ENCODE results near the gene PTK7.

Gene PTK7

GRCh38 chr6:43196337-43196736, 120.2 kb downstream of the PTK7 start:
- Histone ChIP-seq H2AFZ (ENCODE audit: low read depth, low read length) (no peak overlapping the region), H3K36me3 (ENCODE audit: insufficient read depth, low read length) (peaks cover 34% of the 10 kb centered on the region), H3K4me1 (ENCODE audit: insufficient read depth, low read length) (no peaks in the 10 kb centered on the region), H3K27me3 (ENCODE audit: insufficient read depth, low read length) (no peaks in the 10 kb centered on the region), H3K4me3 (ENCODE audit: low read length) (no peak overlapping the region), H3K9me3 (ENCODE audit: low read length) (no peaks in the 10 kb centered on the region)

GRCh38 chr6:43199912-43200311, 123.8 kb downstream of the PTK7 start:
- Histone ChIP-seq H3K9me3 (ENCODE audit: low read length) (no peaks in the 10 kb centered on the region), H3K4me1 (ENCODE audit: insufficient read depth, low read length) (no peaks in the 10 kb centered on the region), H2AFZ (ENCODE audit: low read depth, low read length) (no peak overlapping the region), H3K4me3 (ENCODE audit: low read length) (no peak overlapping the region), H3K36me3 (ENCODE audit: insufficient read depth, low read length) (peaks cover 30% of the 10 kb centered on the region), H3K27me3 (ENCODE audit: insufficient read depth, low read length) (no peaks in the 10 kb centered on the region)

- H3K9me3 ChIP-seq (ENCODE audit: low read length), result no peaks in the 10 kb centered on the region
- H3K27me3 ChIP-seq (ENCODE audit: insufficient read depth, low read length), result no peaks in the 10 kb centered on the region
- H3K36me3 ChIP-seq (ENCODE audit: insufficient read depth, low read length), result peaks cover 30% of the 10 kb centered on the region
- H3K4me3 ChIP-seq (ENCODE audit: low read length), result no peak overlapping the region
- no peak overlapping the region for H2AFZ ChIP-seq (ENCODE audit: low read depth, low read length)
- no peaks in the 10 kb centered on the region for H3K4me1 ChIP-seq (ENCODE audit: insufficient read depth, low read length)
Measured at GRCh38 chr6:43200541-43200940, 124.4 kb downstream of the PTK7 start.

DNA sequence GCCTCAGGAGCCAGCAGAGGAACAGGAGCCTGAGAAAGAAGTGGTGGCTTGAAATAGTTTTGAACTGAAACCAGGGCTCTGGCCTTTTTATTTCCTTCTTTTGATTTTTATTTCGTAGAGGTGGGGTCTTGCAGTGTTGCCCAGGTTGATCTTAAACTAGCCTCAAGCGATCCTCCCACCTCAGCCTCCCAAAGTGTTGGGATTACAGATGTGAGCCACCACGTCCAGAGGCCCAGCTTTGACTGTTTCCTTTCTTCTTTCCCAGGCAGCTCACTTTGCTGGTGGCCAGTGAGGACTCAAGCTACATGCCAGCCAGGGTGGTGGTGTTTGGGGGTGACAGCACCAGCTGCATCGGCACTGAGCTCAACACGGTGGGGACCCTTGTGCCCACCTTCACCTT, 126.3 kb downstream of the PTK7 start:
- Histone ChIP-seq H2AFZ (ENCODE audit: low read depth, low read length) (no peak overlapping the region), H3K4me1 (ENCODE audit: insufficient read depth, low read length) (no peaks in the 10 kb centered on the region)

GRCh38 chr6:43203029-43203717, 127.1 kb downstream of the PTK7 start:
- no peak overlapping the region for H2AFZ ChIP-seq (ENCODE audit: low read depth, low read length)
- peaks cover 24% of the 10 kb centered on the region for H3K36me3 ChIP-seq (ENCODE audit: insufficient read depth, low read length)
- H3K27me3 ChIP-seq (ENCODE audit: insufficient read depth, low read length), result no peaks in the 10 kb centered on the region
- no peak overlapping the region for H3K4me3 ChIP-seq (ENCODE audit: low read length)
- H3K9me3 ChIP-seq (ENCODE audit: low read length), result no peaks in the 10 kb centered on the region
- H3K4me1 ChIP-seq (ENCODE audit: insufficient read depth, low read length), result no peaks in the 10 kb centered on the region

More for the DNA sequence above, 126.3 kb downstream of the PTK7 start:
- Histone ChIP-seq H3K36me3 (ENCODE audit: insufficient read depth, low read length) (peaks cover 24% of the 10 kb centered on the region), H3K4me3 (ENCODE audit: low read length) (no peak overlapping the region), H3K9me3 (ENCODE audit: low read length) (no peaks in the 10 kb centered on the region), H3K27me3 (ENCODE audit: insufficient read depth, low read length) (no peaks in the 10 kb centered on the region)

GRCh38 chr6:43203718-43204095, 127.6 kb downstream of the PTK7 start:
- Histone ChIP-seq H3K27me3 (ENCODE audit: insufficient read depth, low read length) (no peaks in the 10 kb centered on the region), H3K4me1 (ENCODE audit: insufficient read depth, low read length) (no peaks in the 10 kb centered on the region), H2AFZ (ENCODE audit: low read depth, low read length) (no peak overlapping the region), H3K4me3 (ENCODE audit: low read length) (no peak overlapping the region), H3K9me3 (ENCODE audit: low read length) (no peaks in the 10 kb centered on the region), H3K36me3 (ENCODE audit: insufficient read depth, low read length) (peaks cover 20% of the 10 kb centered on the region)

DNA sequence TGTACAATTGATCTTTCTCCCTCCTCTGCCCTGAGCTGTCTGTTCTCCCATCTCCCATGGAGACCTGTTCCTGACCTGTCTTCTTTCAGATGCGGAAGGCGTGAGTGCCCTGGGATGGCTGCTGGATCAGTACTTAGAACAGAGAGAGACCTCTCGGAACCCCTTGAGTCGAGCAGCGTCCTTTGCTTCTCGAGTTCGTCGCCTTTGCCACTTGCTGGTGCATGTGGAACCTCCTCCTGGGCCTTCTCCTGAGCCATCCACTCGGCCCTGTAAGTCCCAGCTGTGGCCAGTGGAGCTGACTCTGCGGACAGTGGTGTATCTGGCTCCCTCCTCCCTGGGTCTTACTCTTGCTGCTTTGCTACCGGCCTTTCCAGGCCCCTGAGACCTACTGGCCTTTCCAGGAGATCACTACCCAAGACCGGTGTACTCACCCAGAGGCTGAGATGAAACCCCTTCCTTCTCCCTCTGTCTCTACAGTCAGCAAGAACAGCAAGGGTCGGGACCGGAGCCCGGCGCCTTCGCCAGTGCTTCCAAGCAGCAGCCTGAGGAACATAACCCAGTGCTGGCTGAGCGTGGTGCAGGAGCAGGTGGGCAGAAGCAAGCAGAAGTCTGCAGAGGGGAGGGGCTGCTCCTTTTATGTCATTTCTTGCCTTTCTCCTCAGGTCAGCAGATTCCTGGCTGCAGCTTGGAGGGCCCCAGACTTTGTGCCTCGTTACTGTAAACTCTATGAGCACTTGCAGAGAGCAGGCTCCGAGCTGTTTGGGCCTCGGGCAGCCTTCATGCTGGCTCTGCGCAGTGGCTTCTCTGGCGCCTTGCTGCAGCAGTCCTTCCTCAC, 128.4 kb downstream of the PTK7 start:
- no peaks in the 10 kb centered on the region for H3K9me3 ChIP-seq (ENCODE audit: low read length)
- H2AFZ ChIP-seq (ENCODE audit: low read depth, low read length), result no peak overlapping the region
- H3K36me3 ChIP-seq (ENCODE audit: insufficient read depth, low read length), result peaks cover 20% of the 10 kb centered on the region
- H3K27me3 ChIP-seq (ENCODE audit: insufficient read depth, low read length), result no peaks in the 10 kb centered on the region
- H3K4me3 ChIP-seq (ENCODE audit: low read length), result no peak overlapping the region
- H3K4me1 ChIP-seq (ENCODE audit: insufficient read depth, low read length), result no peaks in the 10 kb centered on the region

- Histone ChIP-seq H3K4me3 (ENCODE audit: low read length) (no peak overlapping the region), H3K9me3 (ENCODE audit: low read length) (no peaks in the 10 kb centered on the region), H2AFZ (ENCODE audit: low read depth, low read length) (no peak overlapping the region), H3K36me3 (ENCODE audit: insufficient read depth, low read length) (peaks cover 8% of the 10 kb centered on the region), H3K27me3 (ENCODE audit: insufficient read depth, low read length) (no peaks in the 10 kb centered on the region), H3K4me1 (ENCODE audit: insufficient read depth, low read length) (no peaks in the 10 kb centered on the region)
Measured at GRCh38 chr6:43205849-43206248, 129.7 kb downstream of the PTK7 start.

GRCh38 chr6:43207286-43207685, 131.2 kb downstream of the PTK7 start:
- Histone ChIP-seq H3K36me3 (ENCODE audit: insufficient read depth, low read length) (peaks cover 4% of the 10 kb centered on the region), H3K4me1 (ENCODE audit: insufficient read depth, low read length) (no peaks in the 10 kb centered on the region), H2AFZ (ENCODE audit: low read depth, low read length) (no peak overlapping the region), H3K4me3 (ENCODE audit: low read length) (no peak overlapping the region), H3K27me3 (ENCODE audit: insufficient read depth, low read length) (no peaks in the 10 kb centered on the region), H3K9me3 (ENCODE audit: low read length) (no peaks in the 10 kb centered on the region)
